Thymus (tissue), 11 donors: ENCODE measurements around the gene PLEKHH2. TPM values are rescaled to one million over a fixed set of nuclear protein-coding genes. Genes with fewer than 3 reads are reported as not detected.
"Not testable (repeated sequence)": the region's sequence is repeated elsewhere in the genome, so short reads cannot be mapped to it uniquely, and the experiment has no call there.

Experiments
- DNase-seq, 9 donors: peaks; one replicate each; pipeline ENCODE4 v3.0.0-alpha.2; 2013; ENCODE audit warnings: low spot score in 9 of 9, low read depth in 6 of 9, missing footprints in 1 of 9
- H3K27ac ChIP-seq, 2 donors: one replicate each; pipeline ENCODE4 v1.5.1; 2013; ENCODE audit warnings: control low read depth in 1 of 2, low read depth in 1 of 2, low read length in 1 of 2, mild to moderate bottlenecking in 1 of 2, moderate library complexity in 1 of 2
- H3K27me3 ChIP-seq, 2 donors: one replicate each; pipeline ENCODE4 v1.5.1; 2013; ENCODE audit warnings: low read length in 1 of 2; ENCODE audit not compliant: control insufficient read depth in 2 of 2, insufficient read depth in 1 of 2
- H3K36me3 ChIP-seq, 2 donors: one replicate each; pipeline ENCODE4 v1.5.1; 2013; ENCODE audit warnings: low read length in 1 of 2, mild to moderate bottlenecking in 1 of 2, moderate library complexity in 1 of 2; ENCODE audit not compliant: control insufficient read depth in 2 of 2, insufficient read depth in 2 of 2
- H3K4me1 ChIP-seq, 2 donors: one replicate each; pipeline ENCODE4 v1.5.1; 2013; ENCODE audit warnings: low read length in 2 of 2; ENCODE audit not compliant: control insufficient read depth in 2 of 2, insufficient read depth in 2 of 2
- H3K4me3 ChIP-seq, 2 donors: one replicate each; pipeline ENCODE4 v1.5.1; 2013; ENCODE audit warnings: low read length in 2 of 2, control low read depth in 1 of 2, mild to moderate bottlenecking in 1 of 2
- H3K9me3 ChIP-seq, 2 donors: one replicate each; pipeline ENCODE4 v1.5.1; 2013; ENCODE audit warnings: low read length in 1 of 2, mild to moderate bottlenecking in 1 of 2; ENCODE audit not compliant: control insufficient read depth in 2 of 2, insufficient read depth in 1 of 2
- WGBS: extraction: QIAGEN DNeasy Blood & Tissue Kit; methylation state at CpG from one replicate; pipeline ENCODE4 v1.1.7; 2013; 5-methylcytosine and 5-hydroxymethylcytosine counted together
- polyA plus RNA-seq: library from polyadenylated mRNA; stranded (reverse); fragments of 200-250 nt; gene quantifications from one replicate; pipeline ENCODE4 v1.2.3, GENCODE V29; 2013
- total RNA-seq: library from RNA; stranded (reverse); fragments of 120-200 nt; gene quantifications from one replicate; pipeline ENCODE4 v1.2.4, GENCODE V29; 2013
- donor health status: healthy.

PLEKHH2 gene
- total and polyA plus RNA-seq, 2 donors = 0.66 to 1.1 TPM

DNA sequence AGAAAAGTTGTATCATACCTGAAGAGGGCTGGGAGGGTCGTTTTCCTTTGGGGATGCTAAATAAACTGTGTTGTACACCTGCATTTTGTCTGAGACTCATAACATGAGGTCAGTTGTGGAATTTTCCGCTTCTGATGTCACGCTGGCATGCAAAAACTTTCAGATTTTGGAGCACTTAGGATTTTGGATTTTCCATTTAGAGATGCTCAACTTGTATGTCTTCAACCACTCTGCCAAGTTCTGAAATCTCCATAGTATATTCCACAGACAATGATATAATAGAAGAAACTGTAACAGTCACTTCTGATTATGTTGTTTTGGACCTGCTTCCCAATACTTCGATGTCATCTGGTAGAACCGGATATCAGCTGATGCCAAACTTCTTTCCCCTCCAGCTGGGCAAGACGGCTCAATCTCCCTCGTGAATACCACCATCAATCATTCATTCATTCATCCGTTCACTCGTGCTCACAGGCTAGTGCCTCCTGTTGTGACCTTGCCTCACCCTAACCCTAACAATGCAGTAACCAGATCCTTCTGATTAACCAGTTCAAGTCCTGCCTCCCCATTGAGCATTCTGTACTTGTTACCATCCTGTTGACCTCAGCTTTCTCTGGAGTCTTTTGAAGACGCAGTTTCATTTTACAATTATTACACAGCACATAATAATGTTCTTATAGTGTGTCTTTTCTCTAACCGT, 5.3 kb upstream of the PLEKHH2 start:
- 80% methylated on average over 11 of the region's 11 CpGs for WGBS
- H3K4me1 ChIP-seq = peaks cover 3 to 4% of the 10 kb centered on the region in 2 donors
- no peak overlapping the region for H3K27ac ChIP-seq
- H3K27me3 ChIP-seq = peaks cover 0 to 24% of the 10 kb centered on the region in 2 donors
- H3K36me3 ChIP-seq = no peaks in the 10 kb centered on the region
- H3K9me3 ChIP-seq = no peaks in the 10 kb centered on the region
- DNase-seq = no peak
- H3K4me3 ChIP-seq = no peak overlapping the region

DNA sequence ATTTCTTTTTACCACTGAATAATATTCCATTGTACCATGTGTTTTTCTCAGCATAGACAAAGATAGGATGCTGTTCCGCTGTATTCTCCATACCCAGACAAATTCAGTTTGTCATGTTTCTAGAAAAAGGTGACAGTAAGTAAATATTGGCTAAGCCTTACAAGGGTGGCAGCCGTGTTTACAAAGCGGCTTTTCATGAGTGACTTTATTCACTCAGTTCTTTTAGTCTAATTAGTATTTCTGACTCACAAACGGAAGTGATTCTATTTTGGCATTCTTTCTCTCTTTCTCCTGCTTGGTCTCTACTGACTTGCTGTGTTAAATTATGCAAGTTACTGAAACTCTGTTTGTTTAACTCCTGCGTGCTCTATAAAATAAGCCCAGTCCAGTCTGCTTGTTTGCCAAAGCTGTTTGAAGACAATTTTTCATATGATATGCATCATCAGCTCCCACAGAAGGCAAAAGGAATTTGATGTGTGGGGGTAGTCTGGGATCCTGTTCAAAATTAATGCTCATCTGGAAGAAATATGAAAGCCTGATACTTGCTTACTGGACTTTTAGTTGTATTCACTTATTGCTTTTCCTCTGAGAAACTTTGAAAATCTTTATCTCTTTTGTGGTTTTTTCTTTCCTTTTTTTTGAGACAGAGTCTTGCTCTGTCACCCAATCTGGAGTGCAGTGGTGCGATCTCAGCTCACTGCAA, 2.3 kb upstream of the PLEKHH2 start:
- Histone ChIP-seq H3K27ac (peak overlapping the region in 1 of 2 donors; percentile 15), H3K27me3 (peaks cover 9 to 45% of the 10 kb centered on the region in 2 donors), H3K4me3 (no peak overlapping the region), H3K4me1 (peaks cover 6 to 9% of the 10 kb centered on the region in 2 donors), H3K9me3 (no peaks in the 10 kb centered on the region), H3K36me3 (no peaks in the 10 kb centered on the region)
- WGBS = 83% methylated on average over 6 of the region's 6 CpGs
- no peak for DNase-seq

DNA sequence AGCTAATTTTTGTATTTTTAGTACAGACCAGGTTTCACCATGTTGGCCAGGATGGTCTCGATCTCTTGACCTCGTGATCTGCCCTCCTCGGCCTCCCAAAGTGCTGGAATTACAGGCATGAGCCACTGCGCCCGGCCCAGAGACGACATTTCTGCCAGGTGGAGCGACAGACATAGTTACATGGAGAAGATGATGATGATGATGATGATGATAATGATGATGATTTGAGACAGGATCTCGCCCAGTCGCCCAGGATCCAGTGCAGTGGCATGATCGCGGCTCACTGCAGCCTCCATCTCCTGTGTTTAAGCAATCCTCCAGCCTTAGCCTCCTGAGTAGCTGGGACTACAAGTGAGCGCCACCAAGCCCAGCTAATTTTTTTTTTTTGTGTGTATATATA, 907 bp upstream of the PLEKHH2 start:
- 97% methylated on average over 12 of the region's 12 CpGs for WGBS
- H3K4me3 ChIP-seq, H3K36me3 ChIP-seq, H3K4me1 ChIP-seq, H3K27ac ChIP-seq, H3K9me3 ChIP-seq, DNase-seq: not testable (repeated sequence)
- H3K27me3 ChIP-seq = peaks cover 9 to 43% of the 10 kb centered on the region in 2 donors

DNA sequence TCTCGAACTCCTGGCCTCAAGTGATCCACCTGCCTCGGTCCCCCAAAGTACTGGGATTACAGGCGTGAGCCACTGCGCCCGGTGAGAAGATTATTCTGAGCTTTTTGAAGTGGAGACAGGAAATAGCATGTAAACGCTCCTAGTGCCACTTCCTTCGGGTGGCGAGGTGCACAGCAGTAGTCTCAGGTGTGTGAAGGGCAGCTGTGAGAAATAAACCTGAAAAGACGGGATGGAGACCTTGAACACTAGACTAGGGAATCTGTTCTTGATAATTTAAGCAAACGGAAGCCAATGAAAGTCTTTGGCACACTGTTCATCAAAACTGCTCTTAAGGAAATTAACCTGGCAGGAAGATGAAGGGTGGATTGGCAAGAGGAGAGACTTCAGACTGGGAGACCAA, 439 bp upstream of the PLEKHH2 start:
- H3K4me1 ChIP-seq = peaks cover 6 to 9% of the 10 kb centered on the region in 2 donors
- H3K36me3 ChIP-seq = no peaks in the 10 kb centered on the region
- H3K9me3 ChIP-seq = no peaks in the 10 kb centered on the region
- peak in 6 of 9 donors; percentile 7 to 57 (median 20) for DNase-seq
- H3K27me3 ChIP-seq = peaks cover 9 to 43% of the 10 kb centered on the region in 2 donors
- H3K27ac ChIP-seq = no peak overlapping the region
- H3K4me3 ChIP-seq = peak overlapping the region; percentile 25 to 67
- 15% methylated on average over 10 of the region's 10 CpGs for WGBS

DNA sequence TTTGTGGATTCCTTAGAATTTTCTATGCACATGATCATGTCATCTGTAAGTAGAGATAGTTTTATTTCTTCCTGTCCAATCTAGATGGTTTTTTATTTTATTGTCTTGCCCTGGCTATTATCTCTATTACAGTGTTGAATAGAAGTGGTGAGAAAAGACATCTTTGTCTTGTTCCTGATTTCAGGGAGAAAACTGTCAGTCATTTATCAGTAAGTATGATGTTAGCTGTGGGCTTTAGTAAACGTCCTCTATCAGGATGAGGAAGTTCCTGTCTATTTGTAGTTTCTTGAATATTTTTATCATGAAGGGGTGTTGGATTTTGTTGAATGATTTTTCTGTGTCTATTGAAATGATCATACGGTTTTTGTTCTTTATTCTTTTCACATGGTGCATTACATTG, 5.3 kb downstream of the PLEKHH2 start:
- 51% methylated on average over 2 of the region's 2 CpGs for WGBS
- Histone ChIP-seq H3K4me3 (no peak overlapping the region), H3K9me3 (no peaks in the 10 kb centered on the region), H3K27ac (no peak overlapping the region), H3K4me1 (peaks cover 0 to 4% of the 10 kb centered on the region in 2 donors), H3K27me3 (peaks cover 10 to 15% of the 10 kb centered on the region in 2 donors), H3K36me3 (no peaks in the 10 kb centered on the region)
- no peak for DNase-seq

DNA sequence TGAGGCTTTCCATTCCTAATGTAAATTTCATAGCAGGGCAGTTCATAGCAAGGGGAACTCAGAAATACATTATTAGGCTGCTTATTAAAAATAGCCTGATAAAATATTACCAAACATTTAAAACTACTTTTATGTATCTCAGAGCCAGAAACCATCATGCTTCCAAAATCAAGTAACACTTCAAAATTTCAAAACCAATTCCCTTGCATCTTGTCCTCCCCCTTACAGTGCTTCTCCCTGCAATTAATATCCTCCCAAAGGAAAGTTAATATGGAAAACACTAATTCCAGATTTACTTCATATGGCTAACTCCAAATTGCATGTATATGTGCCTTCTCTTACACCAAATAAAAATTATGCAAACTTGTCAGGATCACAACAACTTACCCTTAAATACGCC, 6.6 kb downstream of the PLEKHH2 start:
- peaks cover 3% of the 10 kb centered on the region in 2 donors for H3K27me3 ChIP-seq
- H3K4me3 ChIP-seq = no peak overlapping the region

DNA sequence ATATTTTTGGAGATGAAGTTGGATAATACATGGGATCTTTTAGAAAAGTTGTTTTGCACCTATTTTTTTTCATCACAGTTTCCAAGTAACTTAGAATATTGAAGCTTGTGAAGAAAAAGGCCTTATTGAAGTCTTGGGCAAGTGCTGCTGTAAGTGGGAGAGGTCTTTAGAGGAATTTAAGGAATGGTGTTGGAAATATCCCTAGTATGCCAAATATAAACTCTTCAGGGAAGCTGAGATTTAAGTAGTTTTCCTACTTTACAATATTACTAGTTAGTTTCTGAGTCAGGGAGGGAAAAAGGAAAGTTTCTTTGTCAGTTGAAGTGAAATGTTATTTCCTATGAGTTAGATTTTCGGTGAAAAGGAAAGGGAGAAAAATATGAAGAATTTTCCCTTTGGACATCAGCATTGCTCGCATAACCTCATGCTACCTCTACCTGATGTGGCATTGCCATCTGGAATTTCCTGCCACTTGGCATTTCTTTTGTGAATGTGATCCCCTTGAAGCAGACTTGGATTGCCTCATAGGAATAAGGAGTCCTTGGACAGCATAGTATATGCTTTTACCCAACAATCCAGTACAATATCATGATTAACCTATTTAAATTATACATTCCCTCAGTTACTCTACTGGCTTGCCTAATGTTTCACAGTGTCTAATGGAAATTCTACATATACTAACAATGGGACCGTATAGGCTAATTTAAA, 12.1 kb downstream of the PLEKHH2 start:
- 98% methylated on average over 3 of the region's 3 CpGs for WGBS
- Histone ChIP-seq H3K27ac (no peak overlapping the region), H3K36me3 (no peaks in the 10 kb centered on the region), H3K4me1 (no peaks in the 10 kb centered on the region), H3K9me3 (no peaks in the 10 kb centered on the region), H3K4me3 (no peak overlapping the region), H3K27me3 (peaks cover 2 to 3% of the 10 kb centered on the region in 2 donors)
- DNase-seq = no peak

More for the DNA sequence above, 6.6 kb downstream of the PLEKHH2 start:
- 96% methylated on average over 1 of the region's 1 CpG for WGBS
- Histone ChIP-seq H3K36me3 (no peaks in the 10 kb centered on the region), H3K9me3 (no peaks in the 10 kb centered on the region), H3K4me1 (no peaks in the 10 kb centered on the region), H3K27ac (no peak overlapping the region)
- no peak for DNase-seq

DNA sequence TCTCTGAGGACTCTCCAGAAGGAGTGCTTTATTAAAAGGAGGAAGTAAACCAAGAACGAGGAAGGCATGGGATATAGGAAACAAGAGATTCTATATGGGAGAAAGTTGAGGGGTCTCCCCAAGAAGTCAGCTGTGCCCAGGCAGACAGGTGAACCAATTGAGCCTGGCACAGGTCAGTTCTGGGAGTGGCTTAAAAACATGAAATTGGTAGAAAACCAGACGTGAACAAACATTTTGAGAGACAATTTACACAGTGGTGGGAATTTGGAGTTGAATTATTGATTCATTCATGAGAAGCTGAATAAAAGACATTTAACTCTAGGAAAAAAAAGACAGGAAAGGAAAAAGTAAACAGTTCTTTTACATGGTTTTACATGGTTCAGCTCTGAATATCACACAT, 16.4 kb downstream of the PLEKHH2 start:
- H3K4me3 ChIP-seq = no peak overlapping the region
- no peaks in the 10 kb centered on the region for H3K36me3 ChIP-seq
- H3K27me3 ChIP-seq = peaks cover 0 to 2% of the 10 kb centered on the region in 2 donors
- no peaks in the 10 kb centered on the region for H3K9me3 ChIP-seq
- no peak for DNase-seq
- no peaks in the 10 kb centered on the region for H3K4me1 ChIP-seq
- H3K27ac ChIP-seq = no peak overlapping the region
- WGBS = 82% methylated on average over 2 of the region's 2 CpGs

DNA sequence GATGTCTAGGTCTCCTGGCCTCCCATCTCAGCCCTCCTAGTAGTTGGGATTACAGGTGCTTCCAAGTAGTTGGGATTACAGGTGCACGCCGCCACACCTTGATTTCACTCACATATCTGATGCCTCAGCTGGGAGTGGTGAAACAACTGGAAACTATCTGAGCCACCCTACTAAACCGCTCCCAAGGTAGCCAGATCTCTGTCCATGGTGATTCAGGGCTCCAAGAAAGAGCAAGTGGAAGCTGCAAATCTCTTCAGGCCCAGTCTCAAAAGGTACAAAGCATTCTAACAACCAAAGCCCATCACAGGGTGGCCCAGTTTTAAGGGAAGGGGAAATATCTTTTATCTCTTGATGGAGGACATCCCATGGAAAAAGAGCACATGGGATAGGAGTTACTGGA, 20.2 kb downstream of the PLEKHH2 start:
- Histone ChIP-seq H3K36me3 (no peaks in the 10 kb centered on the region), H3K27me3 (no peaks in the 10 kb centered on the region), H3K27ac (no peak overlapping the region), H3K4me1 (no peaks in the 10 kb centered on the region), H3K9me3 (no peaks in the 10 kb centered on the region), H3K4me3 (no peak overlapping the region)
- WGBS = 95% methylated on average over 3 of the region's 3 CpGs
- DNase-seq = no peak
